GM19397 (cell line): ENCODE results near the gene DHRS3.

ENCODE experiments used
- ATAC-seq: cut with Tn5 transposase; IDR thresholded peaks from one replicate; pipeline ENCODE4 v1.9.1; 2021; ENCODE audit warnings: mild to moderate bottlenecking, moderate library complexity; ENCODE audit not compliant: unreplicated experiment

Gene DHRS3

GRCh38 chr1:12521096-12521495 is 96.9 kb downstream of the DHRS3 start:
- ATAC-seq = no peak

DNA sequence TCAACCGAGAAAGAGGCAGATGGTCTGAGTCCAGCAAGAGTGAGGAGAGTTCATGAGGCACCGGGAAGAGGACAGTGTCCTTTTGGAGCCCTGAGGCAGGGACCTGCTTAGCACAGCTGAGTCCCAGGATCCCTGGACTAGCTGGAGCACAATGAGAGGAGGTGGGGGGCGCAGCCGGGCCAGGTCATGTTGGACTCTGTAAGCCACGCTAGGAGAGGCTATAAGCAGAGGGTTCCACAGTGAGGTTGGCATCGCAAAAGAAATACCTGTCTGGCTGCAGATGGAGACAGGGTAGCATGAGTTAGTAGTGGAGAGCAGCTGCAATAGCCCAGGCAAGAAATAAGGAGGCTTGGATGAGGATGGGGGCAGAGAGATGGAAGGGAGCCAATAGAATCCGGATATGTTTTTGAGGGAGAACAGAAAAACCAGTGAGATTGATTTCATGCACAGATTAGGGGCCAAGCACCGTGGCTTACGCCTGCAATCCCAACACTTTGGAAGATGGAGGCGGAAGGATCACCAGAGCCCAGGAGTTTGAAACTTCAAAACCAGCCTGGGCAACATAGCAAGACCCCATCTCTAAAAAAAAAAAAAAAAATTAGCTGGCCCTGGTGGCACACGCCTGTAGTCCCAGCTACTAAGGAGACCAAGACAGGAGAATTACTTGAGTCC is 98.2 kb downstream of the DHRS3 start:
- no peak for ATAC-seq

DNA sequence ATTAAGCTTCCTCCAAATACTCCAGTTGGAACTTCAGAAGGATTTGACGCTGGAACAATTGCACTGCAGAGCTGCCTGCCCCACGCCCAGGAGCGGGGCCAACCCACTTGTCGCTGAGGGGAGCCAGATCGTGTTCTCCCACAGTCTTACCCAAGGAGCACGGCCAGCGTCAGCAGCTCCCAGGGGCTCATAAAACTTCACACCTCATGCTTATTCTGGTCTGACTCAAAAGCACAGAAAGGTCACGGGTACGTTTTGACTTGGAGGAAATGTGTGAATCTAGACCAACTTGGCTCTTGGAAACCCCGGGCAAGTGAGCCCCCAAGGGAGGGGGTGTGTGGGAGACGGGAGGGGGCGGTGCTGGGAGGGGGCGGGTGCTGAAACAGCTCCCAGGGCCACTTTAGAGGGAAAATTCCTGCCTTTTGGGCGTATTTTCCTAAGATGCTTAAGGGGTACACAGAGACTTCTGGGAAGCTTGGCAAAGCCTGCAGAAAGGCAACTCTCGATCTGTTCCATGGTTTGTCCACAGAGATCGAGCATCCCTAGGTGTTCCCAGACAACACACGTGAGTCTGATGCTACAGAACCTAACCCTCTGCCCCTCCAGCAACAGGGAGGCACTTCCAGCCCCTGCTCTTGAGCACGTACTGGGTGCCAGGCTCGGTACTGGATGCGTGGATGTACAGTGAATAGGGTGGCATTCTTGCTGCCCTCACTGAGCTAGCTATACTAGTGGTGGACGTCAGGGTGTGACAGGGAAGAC is 98.9 kb downstream of the DHRS3 start:
- no peak for ATAC-seq
